Activated CD4-positive, alpha-beta T cell treated with anti-CD3 and anti-CD28 coated beads for 48 hours (primary cell): ENCODE measurements around the gene ATP2A1.
"Not testable (repeated sequence)": the region's sequence is repeated elsewhere in the genome, so short reads cannot be mapped to it uniquely, and the experiment has no call there.

Source experiments
- DNase-seq: peaks from one replicate; pipeline ENCODE4 v3.0.0-alpha.2; 2020

Gene ATP2A1

DNA sequence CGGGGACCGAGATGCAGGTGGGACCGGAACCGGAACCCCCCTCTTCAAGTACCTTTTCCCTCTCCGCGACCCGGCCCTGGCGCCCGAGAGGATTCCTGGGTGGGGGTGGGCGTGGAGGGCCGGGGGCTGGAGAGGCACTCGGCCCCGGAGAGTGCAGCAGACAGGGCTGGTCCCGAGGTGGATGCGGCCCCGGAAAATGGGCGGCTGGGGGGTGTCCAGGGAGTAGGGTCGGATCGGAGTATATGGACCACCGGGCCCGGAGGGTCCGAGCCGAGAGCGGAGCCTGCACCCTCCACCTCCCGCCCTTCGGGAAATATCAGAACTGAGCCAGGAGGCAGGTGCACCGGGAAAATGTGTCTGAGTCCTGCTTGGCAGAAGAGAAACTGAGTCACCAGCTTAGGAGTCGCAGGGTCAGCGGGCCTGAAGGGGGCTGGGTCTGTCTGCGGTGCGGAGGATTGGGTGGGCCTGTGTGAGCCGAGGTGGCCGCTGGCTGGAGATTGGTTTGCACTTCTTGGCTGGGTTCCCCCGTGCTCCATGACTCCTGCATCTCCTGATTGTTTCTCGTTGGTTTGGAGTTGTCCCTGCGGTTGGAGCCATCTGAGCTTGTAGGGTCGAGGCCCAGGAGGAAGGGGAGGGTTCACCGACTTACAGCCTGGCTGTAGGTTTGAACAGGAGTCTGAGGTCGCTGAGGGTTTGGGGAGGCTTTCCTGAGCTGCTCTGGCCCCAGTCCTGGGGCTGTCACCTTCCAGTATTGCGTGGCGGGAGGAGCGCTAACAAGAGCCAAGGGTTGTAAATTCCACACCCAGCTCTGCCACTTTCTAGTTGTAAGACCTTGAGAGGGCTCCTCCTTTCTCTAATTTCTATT, 14.1 kb upstream of the ATP2A1 start:
- DNase-seq = peak; percentile 28

DNA sequence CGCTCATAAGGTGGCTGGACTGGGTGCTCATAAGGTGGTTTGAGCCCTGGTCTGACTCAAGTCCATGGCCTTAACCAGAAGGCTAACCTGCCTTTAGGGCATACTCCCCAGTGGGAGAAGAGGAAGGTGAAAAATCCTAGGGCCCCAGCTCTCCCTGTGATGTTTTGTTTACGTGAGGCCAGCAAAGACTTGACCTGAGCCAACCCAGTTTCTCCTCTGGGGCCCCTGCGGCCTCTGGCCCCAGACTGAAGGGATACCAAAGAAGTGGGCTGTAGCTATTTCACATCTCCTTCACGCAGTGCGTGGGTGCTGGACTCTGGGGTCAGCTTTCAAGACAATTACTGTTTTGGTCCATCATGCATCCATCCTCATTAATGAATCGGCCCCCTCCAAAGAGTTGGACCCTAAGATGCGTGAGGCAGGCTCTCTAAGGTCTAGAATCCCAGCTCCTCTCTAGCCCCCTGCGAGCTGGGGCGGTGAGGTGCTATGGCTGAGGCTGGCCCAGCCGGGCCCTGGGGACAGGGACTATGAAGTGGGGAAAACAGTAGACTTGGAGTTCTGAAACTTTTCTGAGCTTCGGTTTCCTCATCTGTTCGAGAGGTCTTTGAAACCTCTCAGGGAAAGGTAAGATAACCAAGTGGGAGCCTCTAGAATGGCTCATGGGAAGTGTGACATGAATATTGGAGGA, 13.1 kb upstream of the ATP2A1 start:
- DNase-seq = no peak

DNA sequence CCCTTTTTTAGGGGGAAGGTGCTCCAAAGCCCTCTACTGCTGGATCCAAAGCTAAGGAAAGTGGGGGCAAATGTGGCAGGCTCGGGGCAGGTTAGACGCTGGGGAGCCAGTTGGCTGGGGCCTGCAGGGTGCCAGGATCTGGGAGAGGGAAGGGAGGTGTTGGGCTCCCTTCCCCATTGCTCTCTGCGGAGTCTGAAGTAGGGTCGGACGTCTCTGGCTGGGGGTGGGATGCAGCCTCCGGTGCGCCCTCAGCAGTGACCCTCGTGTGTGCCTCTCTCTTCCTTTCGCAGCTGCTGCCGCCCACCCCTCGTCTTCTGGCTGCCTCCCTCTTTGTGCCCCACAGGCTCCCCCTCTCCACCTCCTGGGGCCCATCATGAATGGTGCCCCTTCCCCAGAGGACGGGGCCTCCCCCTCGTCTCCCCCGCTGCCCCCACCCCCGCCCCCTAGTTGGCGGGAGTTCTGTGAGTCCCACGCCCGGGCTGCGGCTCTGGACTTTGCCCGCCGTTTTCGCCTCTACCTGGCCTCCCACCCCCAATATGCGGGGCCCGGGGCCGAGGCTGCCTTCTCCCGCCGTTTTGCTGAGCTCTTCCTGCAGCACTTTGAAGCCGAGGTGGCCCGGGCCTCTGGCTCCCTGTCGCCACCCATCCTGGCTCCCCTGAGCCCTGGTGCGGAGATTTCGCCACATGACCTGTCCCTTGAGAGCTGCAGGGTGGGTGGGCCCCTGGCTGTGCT, 12.4 kb upstream of the ATP2A1 start:
- DNase-seq = no peak

DNA sequence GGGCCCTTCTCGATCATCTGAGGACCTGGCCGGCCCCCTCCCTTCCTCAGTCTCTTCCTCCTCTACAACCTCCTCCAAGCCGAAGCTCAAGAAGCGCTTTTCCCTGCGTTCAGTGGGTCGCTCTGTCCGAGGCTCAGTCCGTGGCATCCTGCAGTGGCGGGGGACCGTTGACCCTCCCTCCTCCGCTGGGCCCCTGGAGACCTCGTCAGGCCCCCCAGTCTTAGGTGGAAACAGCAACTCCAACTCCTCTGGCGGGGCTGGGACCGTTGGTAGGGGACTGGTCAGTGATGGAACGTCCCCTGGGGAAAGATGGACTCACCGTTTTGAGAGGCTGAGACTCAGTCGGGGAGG, 11.9 kb upstream of the ATP2A1 start:
- DNase-seq = no peak

- DNase-seq = no peak
Observed at GRCh38 chr16:28867241-28867640, 11.0 kb upstream of the ATP2A1 start.

DNA sequence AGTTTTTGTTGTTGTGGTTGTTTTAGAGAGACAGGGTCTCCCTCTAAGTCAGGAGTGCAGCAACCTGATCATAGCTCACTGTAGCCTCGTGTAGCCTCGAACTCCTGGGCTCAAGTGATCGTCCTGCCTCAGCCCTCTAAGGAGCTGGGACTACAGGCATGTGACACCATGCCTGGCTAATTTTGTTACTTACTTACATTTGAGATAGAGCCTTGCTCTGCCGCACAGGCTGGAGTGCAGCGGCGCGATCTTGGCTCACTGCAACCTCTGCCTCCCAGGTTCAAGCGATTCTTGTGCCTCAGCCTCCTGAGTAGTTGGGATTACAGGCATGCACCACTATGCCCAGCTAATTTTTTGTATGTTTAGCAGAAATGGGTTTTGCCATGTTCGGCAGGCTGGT, 10.6 kb upstream of the ATP2A1 start:
- DNase-seq = not testable (repeated sequence)

DNA sequence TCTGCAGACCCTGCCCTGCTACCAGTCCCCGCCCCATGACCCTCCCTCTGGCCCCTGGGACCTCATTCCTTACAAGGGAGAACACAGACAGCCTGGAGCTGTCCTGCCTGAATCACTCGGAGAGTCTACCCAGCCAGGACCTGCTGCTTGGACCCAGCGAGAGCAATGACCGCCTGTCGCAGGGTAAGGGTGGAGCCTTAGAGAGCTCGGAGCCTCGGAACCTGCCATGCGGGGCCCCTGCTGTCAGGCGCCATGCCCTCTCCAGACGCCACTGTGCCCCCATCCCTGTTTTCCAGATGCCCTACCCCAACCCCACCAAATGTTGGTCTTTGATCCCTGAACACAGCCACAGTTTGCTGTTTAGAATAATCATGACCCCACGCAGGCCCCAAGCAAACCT, 9.1 kb upstream of the ATP2A1 start:
- DNase-seq = no peak

DNA sequence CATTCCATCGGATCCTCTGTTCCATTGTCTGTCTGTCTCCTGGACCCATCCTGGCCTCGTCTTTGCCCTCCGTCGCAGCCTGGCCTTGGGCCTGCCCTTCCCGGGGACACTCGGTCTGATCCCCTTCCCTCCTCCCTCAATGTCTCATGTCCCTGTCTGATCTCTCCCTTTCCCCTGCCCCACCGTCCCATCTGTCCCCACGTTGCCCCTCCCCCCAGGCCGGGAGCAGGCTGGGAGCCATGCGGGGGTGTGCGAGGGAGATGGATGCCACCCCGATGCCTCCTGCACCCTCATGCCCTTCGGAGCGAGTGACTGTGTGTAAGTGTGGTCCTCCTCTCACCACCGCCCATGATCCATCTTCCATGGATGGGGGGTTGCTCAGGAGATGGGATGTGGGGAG, 5.3 kb upstream of the ATP2A1 start:
- no peak for DNase-seq

DNA sequence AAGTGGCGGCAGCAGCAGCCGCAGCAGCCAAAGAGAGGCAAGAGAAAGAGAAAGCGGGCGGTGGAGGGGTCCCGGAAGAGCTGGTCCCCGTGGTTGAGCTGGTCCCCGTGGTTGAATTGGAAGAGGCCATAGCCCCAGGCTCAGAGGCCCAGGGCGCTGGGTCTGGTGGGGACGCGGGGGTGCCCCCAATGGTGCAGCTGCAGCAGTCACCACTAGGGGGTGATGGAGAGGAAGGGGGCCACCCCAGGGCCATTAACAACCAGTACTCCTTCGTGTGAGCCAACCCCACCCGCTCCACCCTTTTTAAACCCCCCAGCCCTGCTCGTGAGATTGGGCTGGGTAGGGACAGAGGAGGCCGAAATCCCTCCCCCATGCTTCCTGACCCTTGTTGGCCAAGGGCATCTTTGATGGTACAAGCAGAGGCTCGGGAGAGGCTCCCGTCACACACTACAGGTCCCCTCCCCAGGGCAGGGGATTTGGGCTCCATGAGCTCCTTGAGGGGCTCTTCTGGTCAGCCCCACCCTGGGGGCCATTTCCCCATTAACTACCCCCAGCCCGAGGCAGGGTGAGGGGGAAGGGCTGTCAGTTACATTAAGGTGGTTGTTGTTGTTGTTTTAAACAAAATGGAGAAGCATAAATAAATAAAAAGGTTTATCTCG, 4.6 kb upstream of the ATP2A1 start:
- peak; percentile 75 for DNase-seq

DNA sequence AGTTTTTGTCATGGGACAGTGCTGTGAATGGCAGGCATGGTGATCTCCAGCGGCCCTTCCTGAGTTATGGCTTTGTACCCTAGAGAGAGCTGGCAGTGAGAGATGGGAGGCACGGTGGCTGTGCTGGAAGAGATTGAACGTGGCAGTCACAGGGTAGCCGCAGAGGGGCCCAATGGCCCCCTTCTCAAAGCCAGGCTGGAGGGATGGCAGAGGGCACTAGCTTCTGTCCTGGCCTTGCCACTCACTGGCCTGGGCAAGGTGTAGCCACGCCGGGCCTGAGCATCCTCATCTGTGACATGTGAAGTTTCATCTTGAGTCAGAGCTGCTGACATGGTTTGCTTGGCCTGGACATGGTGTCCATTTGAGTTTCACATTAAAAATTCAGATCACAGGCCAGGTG, 3.9 kb upstream of the ATP2A1 start:
- DNase-seq = no peak

GRCh38 chr16:28875134-28876018, 2.9 kb upstream of the ATP2A1 start:
- DNase-seq = no peak

DNA sequence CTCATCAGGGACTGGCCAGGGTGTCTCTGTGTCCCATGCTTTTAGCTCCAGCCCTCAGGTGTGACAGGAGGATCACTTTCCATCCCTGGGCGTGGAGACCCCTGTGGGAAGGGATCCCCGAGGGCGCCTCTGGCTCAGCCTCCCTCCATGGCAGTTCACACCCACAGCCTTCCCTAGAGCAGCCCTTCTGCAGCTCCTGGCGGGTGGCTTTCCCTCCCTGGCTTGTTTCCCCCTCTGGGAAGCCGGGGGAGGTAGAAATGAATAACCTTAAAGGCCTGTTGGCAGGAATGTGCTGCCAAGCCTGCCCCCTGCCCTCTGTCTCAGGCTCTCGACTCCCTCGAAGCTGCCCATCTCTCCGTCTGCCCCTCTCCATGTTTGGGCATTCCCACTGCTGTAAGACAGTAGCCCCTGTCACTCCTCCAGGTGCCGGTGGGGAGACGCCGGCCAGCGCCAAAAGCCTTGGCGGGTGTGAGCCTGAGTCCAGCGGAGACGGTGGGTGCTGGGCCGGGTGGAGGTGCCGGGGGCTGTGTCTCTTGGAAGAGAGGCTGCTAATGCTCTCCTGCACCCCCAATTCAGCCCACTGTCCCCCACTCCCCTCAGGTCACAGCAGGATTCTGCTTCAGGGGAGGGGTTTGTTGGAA, 2.1 kb upstream of the ATP2A1 start:
- no peak for DNase-seq

- DNase-seq = no peak
Observed at GRCh38 chr16:28876973-28877654, 1.2 kb upstream of the ATP2A1 start.

- no peak for DNase-seq
Observed at GRCh38 chr16:28877655-28878000, 660 bp upstream of the ATP2A1 start.

GRCh38 chr16:28879261-28879840, 1.1 kb downstream of the ATP2A1 start:
- DNase-seq = no peak

DNA sequence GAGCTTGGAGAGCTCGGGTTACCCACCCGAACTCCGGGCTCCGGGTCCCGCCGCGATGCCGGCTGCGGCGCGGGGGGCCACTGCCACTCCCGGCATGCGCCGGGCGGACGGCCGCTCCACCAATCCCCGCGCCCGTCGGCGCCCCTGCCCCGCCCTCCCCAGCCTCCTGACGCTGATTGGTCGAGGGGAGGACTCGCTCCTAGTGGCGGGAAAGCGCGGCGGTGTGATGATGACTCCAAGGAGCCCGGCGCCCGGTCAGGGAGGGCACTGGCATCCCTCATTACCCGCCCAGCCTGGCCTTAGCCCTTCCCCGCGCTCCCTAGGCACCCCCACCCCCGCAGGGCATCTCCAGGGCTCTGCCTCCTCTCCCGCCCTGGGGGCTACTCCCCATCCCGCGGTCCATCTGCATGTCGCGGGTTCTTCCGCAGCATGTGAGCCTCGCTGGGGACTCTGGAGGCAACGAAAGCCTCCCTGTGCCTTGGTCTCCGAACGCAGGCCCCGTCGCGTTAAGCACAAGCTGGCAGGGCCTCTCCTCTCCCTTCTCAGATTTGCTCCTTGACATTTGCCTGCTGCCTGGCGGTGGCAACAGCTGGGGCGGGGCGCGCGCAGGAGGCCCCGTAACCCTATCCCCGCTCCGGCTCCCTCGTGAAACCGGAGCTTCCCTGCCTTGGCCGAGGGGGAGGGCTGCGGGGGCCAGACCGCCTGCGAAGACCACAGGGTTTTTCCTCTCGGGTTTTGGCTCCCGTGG, 1.7 kb downstream of the ATP2A1 start:
- DNase-seq = peak; percentile 95

GRCh38 chr16:28880589-28880915, 2.3 kb downstream of the ATP2A1 start:
- DNase-seq = no peak

DNA sequence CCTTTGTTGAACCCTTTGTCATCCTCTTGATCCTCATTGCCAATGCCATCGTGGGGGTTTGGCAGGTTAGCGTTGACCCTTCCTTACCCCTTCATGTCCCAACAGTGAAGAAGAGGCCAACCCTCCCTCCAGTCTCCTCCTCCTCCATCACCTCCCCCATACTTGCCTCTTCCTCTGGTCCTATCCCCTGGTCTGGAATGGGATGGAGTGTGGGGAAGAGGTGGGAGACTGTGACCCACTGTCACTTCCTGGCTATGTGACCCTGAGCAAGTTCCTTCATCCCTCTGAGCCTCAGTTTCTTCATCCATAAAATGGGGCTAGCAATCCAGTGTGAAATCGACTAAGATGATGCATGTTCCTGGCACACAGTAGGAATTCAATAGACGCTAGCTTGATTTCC, 2.7 kb downstream of the ATP2A1 start:
- DNase-seq = no peak

GRCh38 chr16:28881565-28881964, 3.3 kb downstream of the ATP2A1 start:
- not testable (repeated sequence) for DNase-seq

DNA sequence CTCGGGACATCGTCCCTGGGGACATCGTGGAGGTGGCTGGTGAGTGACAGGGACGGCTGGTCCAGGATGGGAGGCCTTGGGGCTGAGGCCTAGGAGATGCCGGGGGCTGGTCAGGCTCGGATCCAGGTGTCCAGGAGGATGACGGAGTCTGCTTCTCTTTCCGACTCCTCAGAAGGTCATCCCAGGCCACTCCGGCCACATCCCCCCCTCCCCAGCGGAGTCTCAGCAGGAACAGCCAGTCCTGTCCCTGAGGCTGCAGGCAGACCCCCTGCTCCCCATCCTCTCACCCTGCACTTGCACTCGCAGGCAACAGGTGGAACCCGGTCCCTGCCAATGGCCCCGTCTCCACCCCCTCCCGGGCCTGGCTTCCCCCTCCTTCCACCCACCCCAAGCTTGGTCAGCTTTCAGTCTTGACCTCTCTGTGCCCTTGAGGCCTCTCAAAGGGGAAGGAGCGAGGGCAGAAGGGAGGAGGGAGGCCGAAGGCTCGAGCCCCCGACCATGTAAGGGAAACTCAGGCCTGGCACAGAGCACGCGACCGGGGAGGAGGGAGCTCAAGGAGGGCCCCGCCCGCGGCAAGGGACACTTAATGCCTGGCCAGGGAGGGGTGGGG, 4.4 kb downstream of the ATP2A1 start:
- DNase-seq = no peak
